GM18498 (cell line): Measurements from ENCODE around the gene C2CD4C.
"Not testable (repeated sequence)": the region's sequence is repeated elsewhere in the genome, so short reads cannot be mapped to it uniquely, and the experiment has no call there.

ENCODE experiments used
- ATAC-seq: cut with Tn5 transposase; IDR thresholded peaks from one replicate; pipeline ENCODE4 v1.9.1; 2021; ENCODE audit warnings: mild to moderate bottlenecking, moderate library complexity; ENCODE audit not compliant: unreplicated experiment

C2CD4C gene

GRCh38 chr19:418761-419671 is 10.1 kb upstream of the C2CD4C start:
- no peak for ATAC-seq

- ATAC-seq: no peak
Observed at GRCh38 chr19:416416-416815, 7.5 kb upstream of the C2CD4C start.

- no peak for ATAC-seq
Observed at GRCh38 chr19:415292-415691, 6.3 kb upstream of the C2CD4C start.

- ATAC-seq: no peak
Observed at GRCh38 chr19:413756-414420, 4.9 kb upstream of the C2CD4C start.

GRCh38 chr19:412356-413355 is 3.7 kb upstream of the C2CD4C start:
- ATAC-seq: no peak

- no peak for ATAC-seq
Observed at GRCh38 chr19:411723-412355, 2.9 kb upstream of the C2CD4C start.

- ATAC-seq: not testable (repeated sequence)
Observed at GRCh38 chr19:411121-411722, 2.3 kb upstream of the C2CD4C start.

- ATAC-seq: no peak
Observed at GRCh38 chr19:410243-410781, 1.4 kb upstream of the C2CD4C start.

GRCh38 chr19:409516-410242 is 732 bp upstream of the C2CD4C start:
- no peak for ATAC-seq

- no peak for ATAC-seq
Observed at GRCh38 chr19:408441-408901, 476 bp downstream of the C2CD4C start.

- no peak for ATAC-seq
Observed at GRCh38 chr19:407511-408440, 1.2 kb downstream of the C2CD4C start.

- ATAC-seq: no peak
Observed at GRCh38 chr19:406971-407510, 1.9 kb downstream of the C2CD4C start.

- ATAC-seq: no peak
Observed at GRCh38 chr19:406135-406781, 2.7 kb downstream of the C2CD4C start.

GRCh38 chr19:405121-405965 is 3.6 kb downstream of the C2CD4C start:
- ATAC-seq: no peak

GRCh38 chr19:403221-404027 is 5.5 kb downstream of the C2CD4C start:
- ATAC-seq: no peak
